GM12892 (cell line): ENCODE results near the gene LLGL2.

Source experiments
- DNase-seq: peaks from one replicate; pipeline ENCODE4 v3.0.0; 2011; ENCODE audit not compliant: insufficient read length
- FAIRE-seq: peaks from 2 replicates; lab custom pipeline; 2011; peaks lifted over from hg19 to GRCh38; lab: Jason Lieb, UNC
- POLR2A ChIP-seq: IDR thresholded peaks from 2 replicates; pipeline ENCODE4 v1.6.1; 2011; ENCODE audit warnings: low read depth, low read length, control low read depth
- POLR2AphosphoS5 ChIP-seq: IDR thresholded peaks from 2 replicates; pipeline ENCODE4 v1.6.1; 2011; ENCODE audit warnings: low read depth, low read length, control low read depth
- TAF1 ChIP-seq: IDR thresholded peaks from 2 replicates; pipeline ENCODE4 v1.6.1; 2011; ENCODE audit warnings: low read depth, mild to moderate bottlenecking, control low read depth, low read length, borderline replicate concordance

Gene LLGL2

DNA sequence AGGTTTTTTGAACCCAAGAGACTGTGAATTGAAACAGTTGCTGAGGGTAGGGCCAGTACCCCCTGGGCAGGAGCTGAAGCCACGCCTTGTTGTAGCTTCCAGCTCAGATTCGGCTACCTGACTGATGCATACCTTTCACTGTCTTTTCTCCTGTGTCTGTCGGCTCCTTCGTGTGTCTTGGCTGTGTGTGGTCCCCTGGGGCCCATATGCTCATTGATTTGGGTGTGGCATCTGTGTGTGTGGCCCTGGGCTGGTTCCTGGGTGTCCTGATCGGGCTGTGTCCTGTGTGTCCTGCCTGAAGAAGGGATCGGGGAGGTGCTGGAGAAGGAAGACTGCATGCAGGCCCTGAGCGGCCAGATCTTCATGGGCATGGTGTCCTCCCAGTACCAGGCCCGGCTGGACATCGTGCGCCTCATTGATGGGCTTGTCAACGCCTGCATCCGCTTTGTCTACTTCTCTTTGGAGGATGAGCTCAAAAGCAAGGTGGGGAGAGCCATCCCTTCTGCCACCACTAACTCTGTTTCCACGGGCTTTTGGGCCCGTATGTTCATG is 31.1 kb upstream of the LLGL2 start:
- TF ChIP-seq TAF1 (no peak), POLR2A (no peak), POLR2AphosphoS5 (no peak)
- FAIRE-seq (no peak), DNase-seq (no peak)

- DNase-seq (no peak), FAIRE-seq (no peak)
- TF ChIP-seq TAF1 (no peak), POLR2AphosphoS5 (no peak), POLR2A (no peak)
Measured at GRCh38 chr17:75496005-75496404, 29.5 kb upstream of the LLGL2 start.

DNA sequence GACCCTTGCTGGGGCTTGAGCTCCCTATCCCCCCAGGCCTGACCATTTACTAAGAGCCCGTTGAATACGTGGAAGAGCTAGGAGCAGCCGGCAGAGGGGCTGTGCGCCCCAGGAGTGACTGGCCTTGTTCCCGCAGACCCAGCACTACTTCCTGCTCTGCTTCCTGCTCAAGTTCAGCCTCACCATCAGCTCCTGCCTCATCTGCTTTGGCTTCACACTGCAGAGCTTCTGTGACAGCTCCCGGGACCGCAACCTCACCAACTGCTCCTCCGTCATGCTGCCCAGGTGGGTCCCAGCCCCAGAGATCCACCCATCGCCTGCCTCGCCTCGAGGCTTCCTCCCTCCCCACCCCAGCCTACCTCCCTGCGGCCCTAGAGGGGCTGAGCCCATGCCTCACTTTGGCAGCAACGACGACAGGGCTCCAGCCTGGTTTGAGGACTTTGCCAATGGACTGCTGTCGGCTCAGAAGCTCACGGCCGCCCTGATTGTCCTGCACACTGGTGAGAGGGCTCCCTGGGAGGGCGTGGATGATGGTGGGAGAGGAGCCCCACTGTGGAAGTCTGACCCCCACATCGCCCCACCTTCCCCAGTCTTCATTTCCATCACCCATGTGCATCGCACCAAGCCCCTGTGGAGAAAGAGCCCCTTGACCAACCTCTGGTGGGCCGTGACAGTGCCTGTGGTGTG is 27.3 kb upstream of the LLGL2 start:
- FAIRE-seq (no peak), DNase-seq (no peak)
- TF ChIP-seq POLR2A (no peak), POLR2AphosphoS5 (no peak), TAF1 (no peak)

GRCh38 chr17:75498726-75499213 is 26.7 kb upstream of the LLGL2 start:
- DNase-seq, result no peak
- TF ChIP-seq POLR2AphosphoS5 (no peak), TAF1 (no peak), POLR2A (no peak)
- no peak for FAIRE-seq

DNA sequence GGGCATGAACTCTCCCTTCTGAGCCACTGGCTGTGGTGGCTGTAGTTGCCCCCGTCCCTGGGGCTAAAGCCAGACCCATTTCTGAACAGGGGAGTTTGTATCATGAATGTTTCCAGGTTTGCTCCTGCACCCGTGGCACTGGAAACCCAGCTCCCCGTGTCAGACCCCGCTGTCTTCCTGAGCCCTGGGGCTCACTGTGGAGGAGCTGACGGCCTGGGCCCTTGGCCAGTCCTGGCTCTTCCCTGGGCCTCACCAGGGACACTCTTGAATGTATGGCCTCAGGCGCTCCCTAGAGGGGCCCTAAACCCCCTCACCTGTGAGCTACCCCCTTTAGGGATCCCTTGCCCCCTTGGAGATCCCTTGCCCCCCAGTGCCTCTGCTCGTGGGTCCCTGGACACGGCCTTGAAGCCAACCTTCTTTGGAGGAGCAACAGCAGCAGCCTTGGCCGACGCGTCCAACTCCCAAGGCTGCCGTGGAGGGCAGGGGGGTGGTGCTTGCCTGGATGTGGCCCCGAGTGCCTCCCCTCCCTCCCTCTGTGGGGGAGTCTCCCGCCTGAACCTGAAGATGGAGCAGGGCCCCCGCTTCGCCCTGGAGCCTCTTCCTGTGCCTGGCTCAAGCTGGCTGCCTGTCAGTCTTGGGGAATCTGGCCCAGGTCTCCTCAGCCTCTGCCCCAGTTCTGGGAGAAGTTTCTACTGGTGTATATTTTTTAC is 26.0 kb upstream of the LLGL2 start:
- no peak for TF ChIP-seq TAF1
- FAIRE-seq (no peak), DNase-seq (no peak)

DNA sequence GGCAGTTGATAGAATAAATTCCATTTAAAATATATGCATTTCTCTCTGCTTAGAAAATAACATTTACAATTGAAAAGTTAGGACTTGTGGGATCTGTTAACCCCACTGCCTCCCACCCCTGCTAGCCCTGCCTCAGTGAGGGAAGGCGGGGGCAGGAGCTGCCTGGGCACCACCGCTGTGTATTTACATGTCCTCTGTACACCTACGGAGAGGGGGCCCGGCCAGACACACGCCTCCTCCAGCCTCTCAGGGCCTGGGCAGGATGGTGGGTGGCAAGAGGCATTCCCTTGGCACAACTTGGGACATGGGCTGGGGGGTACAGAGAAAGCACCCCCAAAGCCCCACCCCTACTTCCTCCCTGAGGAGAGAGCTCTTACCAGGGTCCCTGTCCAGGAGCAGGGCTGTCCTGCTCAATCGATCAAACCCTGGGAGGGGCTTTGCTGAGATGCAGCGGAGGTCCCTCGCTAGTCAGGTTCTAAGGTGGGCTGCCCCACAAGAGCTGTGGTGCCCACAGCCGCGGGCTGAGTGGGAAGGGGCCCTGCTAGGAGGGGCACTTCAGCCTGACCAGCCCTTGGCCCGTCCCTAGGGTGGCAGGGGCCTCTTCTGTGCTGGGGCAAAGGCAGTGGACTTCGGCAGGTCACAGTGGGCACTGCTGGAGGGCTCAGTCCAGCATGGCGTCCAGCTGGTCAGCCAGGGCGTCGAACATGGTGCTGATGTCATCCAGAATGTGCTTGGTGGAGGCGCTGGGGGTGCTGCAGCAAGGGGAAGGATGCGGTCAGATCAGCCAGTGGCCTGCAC is 24.9 kb upstream of the LLGL2 start:
- no peak for FAIRE-seq
- no peak for DNase-seq
- TF ChIP-seq TAF1 (no peak), POLR2AphosphoS5 (no peak), POLR2A (no peak)

DNA sequence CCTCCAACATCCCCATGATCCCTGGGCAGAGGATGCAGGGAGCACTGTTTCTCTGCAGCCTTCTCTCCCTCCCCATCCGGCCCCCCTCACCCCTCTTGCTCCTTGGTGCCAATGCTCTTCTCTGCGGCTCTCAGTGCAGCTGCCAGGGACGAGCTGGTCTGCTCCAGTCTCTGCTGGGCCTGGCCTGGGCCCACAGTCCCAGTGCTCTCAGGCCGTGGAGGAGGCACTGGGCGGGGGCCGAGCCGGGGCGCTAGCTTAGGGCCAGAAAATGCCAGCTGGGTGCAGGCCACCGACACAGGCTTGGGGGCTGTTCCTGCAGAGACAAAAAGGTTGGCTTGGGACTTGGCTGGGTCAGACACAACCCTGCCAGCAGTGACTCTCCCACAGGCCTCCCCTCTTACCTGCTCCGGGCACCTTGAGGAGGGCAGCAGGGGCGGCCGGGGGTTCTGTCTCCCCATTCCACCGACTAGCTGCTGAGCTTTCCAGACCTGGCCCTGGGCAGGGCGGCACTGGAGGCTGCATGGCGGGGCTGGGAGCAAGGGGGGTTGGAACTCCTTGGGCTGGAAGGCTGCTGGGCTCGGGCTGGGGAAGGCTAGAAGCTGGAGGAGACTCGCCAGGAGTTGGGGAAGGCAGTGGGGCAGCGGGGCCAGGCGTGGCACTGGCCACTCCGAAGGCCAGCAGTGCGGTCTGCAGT is 24.0 kb upstream of the LLGL2 start:
- FAIRE-seq (no peak), DNase-seq (no peak)
- TF ChIP-seq TAF1 (no peak), POLR2A (no peak), POLR2AphosphoS5 (no peak)

DNA sequence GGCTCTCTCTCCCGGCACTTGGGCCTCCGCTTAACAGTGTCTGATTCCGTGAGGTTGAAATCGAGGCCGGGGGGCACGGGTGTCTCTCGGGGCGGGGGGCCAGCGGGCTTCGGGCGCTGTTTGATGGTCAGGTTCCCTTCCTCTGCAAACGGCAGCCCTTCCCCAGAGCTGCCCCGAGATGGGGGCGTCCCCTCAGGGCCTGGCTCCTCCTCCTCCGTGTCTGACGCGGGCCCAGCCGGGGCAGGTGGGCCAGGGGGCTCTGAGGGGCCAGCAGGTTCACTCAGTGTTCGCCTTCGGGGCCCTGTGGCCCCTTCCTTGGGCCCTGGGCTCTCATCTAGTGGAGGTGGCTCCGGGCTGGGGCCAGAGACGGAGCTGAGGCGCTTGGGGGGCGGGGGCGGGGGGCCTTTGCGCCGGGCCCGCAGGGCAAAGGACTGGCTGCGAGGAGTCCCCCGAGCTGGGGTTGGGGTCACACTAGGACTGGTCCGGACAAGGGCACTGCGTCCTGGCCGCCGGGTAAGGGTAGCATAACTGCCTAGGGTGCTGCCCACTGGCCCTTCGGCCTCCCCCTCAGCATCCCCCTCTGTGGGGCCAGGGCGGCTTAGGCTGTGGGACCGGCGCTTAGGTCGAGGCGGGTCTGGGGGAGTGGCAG is 23.3 kb upstream of the LLGL2 start:
- FAIRE-seq (no peak), DNase-seq (no peak)
- TF ChIP-seq POLR2A (no peak), TAF1 (no peak), POLR2AphosphoS5 (no peak)

GRCh38 chr17:75502721-75503329 is 22.7 kb upstream of the LLGL2 start:
- DNase-seq (no peak), FAIRE-seq (no peak)
- TF ChIP-seq POLR2AphosphoS5, result no peak
- TF ChIP-seq TAF1, result no peak
- TF ChIP-seq POLR2A, result no peak

DNA sequence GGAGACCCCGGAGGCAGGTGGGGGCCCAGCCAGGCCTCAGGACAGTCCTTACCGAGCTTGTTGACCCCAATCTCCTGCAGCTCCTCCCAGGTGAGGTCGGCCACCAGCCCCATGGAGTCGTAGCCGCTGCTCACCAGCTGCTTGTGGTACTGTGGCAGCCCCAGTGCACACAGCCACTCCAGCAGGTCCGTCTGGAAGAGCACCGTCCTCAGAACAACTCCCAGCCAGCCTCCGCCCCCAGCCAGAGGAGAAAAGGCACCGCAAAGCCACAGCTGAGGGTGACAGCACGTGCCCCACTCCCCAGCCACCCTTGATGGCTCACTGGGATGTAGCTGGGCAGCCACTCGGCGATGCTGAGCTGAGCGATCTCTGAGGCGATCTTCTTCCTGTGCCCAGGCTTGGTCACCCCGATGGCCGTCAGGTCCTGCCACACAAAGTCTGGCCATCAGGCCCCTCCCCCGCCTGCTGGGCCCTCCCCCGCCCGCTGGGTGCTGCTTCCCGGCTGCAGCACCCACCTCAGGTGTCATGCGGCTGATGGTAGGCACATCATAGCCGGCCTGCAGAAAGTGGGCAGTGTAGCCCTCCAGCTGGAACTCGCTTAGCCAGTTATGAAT is 22.1 kb upstream of the LLGL2 start:
- no peak for FAIRE-seq
- DNase-seq, result no peak
- TF ChIP-seq POLR2AphosphoS5, result no peak
- TF ChIP-seq TAF1, result no peak
- TF ChIP-seq POLR2A, result no peak
